T follicular helper cell (primary cell): ENCODE results near the gene LPP.

Experiments used
- DNase-seq: peaks from one replicate; pipeline ENCODE4 v3.0.0-alpha.2; 2020; ENCODE audit warnings: low read depth

The LPP gene

GRCh38 chr3:188361888-188362287 lies 207.9 kb downstream of the LPP start:
- DNase-seq = no peak

DNA sequence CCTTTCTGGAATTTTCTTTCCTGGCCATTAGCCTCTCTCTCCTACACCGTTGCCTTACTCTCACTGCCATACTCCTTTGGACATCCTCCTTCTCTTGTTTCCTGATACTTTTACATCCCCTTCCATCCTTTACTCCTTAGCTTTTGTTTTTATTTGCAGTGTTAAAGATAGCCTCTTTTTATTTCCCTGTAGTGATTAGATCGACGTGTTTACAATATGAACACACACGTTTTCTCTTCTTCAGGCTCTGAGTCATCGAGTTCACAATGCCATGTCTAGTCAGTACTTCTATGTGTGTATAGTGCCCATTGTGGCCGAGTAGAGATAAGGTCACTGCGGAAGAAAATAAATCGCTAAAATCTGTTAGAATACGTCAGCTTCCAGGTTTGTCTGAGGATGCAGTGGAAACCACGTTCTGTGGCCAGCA lies 208.5 kb downstream of the LPP start:
- DNase-seq = no peak

GRCh38 chr3:188365184-188365583 lies 211.2 kb downstream of the LPP start:
- no peak for DNase-seq

DNA sequence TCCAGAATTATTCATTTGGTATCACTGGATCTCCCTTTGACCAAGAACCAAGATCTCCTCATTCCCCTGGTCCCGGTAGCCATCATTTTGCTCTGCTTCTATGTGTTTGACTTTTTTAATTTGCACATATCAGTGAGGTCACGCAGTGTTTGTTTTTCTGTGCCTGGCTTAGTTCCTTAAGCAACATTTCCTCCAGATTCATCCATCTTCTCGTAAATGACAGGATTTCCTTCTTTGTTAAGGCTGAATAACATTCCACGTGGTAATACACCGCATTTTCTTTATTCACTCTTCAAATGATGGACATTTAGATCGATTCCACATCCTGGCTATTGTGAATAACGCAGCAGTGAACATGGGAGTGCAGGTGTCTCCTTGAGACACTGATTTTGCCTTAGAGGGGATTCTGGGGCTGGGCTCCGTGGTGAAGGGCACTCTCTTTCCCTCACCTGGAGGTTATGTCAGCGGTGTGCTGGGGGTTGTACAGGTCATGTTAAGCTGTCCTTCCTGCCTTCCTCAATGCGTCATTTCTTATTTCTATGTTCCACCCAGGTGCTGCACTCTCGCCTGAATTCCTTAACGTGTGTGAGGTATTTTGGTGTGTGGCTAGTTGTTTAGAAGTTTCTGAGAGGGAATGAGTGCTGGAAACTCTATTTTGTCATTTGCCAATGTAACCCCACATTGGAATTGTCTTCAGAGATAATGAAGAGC lies 212.2 kb downstream of the LPP start:
- DNase-seq = no peak

- no peak for DNase-seq
Observed at GRCh38 chr3:188367678-188368077, 213.7 kb downstream of the LPP start.

- no peak for DNase-seq
Observed at GRCh38 chr3:188369526-188369925, 215.6 kb downstream of the LPP start.

DNA sequence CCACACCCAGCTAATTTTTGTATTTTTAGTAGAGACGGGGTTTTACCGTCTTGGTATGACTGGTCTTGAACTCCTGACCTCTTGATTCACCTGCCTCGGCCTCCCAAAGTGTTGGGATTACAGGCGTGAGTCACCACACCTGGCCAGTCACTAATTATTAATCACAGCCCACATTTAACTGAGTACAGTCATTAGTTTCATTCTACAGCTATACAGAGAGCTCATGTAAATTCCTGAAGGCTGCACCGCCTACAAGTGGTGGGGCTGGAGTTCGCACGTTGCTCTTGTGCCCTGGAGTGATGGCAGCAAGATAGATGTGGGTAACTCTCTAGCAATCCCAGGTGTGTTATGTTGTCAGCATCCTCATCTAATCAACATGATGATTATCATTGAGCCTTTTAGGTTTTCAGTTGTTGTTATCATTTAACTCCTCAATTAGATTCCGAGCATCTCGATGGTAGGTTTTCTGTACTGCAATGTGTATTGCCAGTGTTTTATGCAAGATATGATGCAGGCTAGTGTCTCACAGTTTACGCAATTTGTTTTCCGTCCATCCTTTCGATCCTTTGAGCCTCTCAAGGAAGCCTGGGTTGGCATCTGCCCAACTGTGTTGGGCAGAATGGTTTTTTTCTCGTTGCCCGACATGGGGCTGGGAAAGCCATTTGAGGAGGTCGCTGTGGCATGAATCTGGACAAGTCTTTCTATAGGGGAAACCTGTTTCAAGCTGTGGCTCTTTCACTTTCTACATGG lies 216.3 kb downstream of the LPP start:
- DNase-seq = no peak

DNA sequence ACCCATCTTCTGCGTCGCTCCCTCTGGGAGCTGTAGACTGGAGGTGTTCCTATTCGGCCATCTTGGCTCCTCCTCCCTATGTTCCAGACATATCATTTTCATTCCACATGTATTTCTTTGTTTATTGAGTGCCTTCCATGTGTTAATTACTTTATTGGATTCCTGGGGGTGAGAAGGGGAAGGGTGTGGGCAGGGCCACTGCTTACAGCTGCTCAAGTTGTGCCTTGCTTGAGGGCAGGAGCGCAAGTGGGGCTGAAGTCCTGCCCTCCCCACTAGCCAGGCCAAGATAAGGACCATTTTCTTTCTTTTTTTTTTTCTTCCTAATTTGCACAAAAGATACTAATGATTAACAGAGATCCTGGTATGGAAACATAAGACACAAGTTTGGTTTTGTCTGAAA lies 224.8 kb downstream of the LPP start:
- DNase-seq = no peak

DNA sequence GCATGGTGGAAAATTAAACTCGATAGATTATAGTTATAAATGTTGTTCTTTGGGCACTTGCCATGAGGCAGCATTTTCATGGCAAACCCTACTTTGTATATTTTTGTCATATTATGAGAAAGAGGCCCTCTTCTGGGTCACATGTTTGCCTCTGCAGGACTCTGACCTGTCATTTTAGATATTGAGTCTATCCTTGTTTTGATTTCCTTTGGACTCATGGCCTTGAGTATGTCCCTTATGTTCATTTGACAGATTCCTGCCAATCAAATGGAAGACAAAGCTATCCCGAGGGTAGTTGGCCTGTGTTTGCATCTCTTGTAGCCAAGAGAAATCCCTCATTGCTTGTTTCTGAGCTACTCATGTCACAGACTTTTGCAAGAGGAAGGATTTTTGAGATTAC lies 226.3 kb downstream of the LPP start:
- DNase-seq = no peak

GRCh38 chr3:188380722-188381121 lies 226.8 kb downstream of the LPP start:
- no peak for DNase-seq

DNA sequence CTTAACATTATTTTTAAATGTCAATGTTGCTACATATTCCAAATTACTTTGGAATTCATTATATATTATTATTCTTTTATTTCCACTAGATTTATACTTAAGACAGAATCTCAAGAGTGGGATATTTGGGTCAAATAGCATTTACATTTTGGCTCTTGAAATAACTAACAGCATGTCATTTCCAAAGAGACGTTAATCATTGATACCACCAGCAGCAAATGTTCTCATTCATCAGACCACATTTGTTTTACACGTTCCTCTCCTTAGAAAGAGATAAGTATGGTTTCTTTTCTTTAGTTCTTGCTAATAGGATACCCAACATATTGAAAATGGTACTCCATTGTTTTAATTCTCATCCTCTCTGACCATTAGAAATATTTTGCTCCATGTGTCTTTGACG lies 229.8 kb downstream of the LPP start:
- no peak for DNase-seq

GRCh38 chr3:188385295-188385694 lies 231.3 kb downstream of the LPP start:
- DNase-seq = no peak

- no peak for DNase-seq
Observed at GRCh38 chr3:188389711-188390342, 235.9 kb downstream of the LPP start.

GRCh38 chr3:188390343-188390718 lies 236.4 kb downstream of the LPP start:
- no peak for DNase-seq

DNA sequence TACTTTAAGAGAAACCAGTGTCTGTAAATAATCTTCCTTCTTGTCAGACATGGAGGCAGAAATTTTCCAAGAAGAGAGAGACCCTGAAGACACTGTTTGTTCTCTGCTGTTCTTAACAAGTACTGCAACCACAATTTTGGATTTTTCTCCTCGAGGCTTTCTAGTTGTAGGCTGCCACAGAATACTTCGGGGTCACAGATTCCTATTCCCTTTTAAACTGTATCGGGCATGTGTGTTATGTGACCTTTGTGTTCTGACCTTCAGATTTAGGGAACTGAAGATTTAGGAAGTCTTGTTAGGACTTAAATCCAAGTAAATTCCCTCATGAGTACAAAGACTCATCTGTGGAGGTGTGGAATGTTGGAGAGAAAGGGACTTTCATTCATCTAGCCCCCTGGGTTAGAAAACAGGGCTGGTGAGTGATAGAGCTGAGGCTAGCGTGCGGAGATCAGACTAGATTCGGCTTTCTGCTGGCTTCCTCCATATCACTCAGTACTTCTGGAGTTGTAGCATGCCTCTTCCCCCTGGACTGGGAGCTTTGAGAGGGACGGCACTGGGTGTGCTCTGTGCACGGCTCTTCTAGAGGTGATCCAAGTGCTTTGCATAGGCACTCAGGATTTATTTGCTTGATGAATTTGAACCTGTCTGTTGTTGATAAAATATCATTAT lies 237.0 kb downstream of the LPP start:
- no peak for DNase-seq

DNA sequence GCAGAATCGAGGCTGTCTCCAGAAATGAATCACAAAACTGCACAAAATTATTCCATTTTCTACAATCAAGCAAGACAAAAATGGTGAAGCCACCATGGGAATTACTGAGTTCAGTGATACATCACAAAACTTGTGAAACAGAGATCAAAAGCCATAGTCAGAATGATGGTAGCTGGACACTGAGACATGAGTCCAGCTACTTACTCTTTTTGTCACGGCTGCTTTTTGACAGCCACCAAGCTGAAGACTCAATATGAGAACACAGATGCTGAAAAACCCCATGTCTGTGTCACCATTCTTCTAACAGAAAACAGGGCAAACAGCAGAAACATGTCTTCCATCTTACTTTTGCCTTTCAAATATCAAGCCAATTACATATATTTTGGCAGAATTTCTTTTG lies 237.6 kb downstream of the LPP start:
- no peak for DNase-seq

- DNase-seq = no peak
Observed at GRCh38 chr3:188392076-188392475, 238.1 kb downstream of the LPP start.

DNA sequence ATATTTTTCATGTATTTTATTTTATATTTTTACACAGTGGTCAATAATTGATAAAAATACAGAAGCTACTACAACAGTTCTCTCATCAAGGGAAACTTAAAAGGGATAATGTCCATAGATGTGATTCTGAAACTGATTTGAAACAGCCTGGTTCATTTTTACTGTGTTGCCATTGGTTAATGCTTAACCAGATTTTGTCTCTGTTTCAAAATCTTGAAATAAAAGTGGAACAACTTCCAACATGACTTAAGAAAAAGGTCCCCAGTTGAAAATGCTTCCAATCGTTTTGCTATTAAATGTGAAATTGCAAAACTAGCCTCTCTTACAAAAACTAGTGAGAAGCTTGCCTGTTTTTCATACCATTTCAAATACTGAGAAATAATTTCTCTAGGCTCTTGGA lies 240.7 kb downstream of the LPP start:
- DNase-seq = no peak

DNA sequence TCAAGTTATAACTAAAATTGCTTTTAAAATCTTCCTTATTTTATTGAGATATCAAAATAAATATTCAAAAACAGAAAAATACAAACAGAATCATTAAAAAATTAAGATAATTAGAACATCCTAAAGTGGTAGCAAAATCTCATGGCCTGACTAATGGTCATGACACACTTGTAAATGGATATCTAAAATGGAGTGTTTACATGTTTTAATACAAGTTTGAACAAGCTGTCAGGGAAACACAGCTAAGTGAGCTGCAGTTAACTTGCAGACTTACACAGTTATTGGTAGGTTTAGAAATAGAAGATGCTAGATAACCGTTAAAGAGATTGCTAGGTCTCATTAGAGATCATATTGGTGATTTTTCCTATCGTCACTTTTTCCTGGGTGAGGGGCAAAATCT lies 242.3 kb downstream of the LPP start:
- no peak for DNase-seq

GRCh38 chr3:188396900-188397299 lies 242.9 kb downstream of the LPP start:
- no peak for DNase-seq

- no peak for DNase-seq
Observed at GRCh38 chr3:188397766-188398705, 244.1 kb downstream of the LPP start.
